Suppressor macrophage treated with lipopolysaccharide for 1 hour (primary cell): ENCODE results near the gene P4HA1.
"Not testable (repeated sequence)": the region's sequence is repeated elsewhere in the genome, so short reads cannot be mapped to it uniquely, and the experiment has no call there.

Experiments
- DNase-seq, 3 donors: peaks; one replicate each; pipeline ENCODE4 v3.0.0-alpha.2; 2020 to 2022

The P4HA1 gene

GRCh38 chr10:73096449-73097304, at the start of gene P4HA1:
Gene P4HA1 (minus strand): TSS chr10:73096866. CDS start chr10:73074883, 21,983 bp downstream.
- peak; percentile 99 to 100 (median 99) for DNase-seq

DNA sequence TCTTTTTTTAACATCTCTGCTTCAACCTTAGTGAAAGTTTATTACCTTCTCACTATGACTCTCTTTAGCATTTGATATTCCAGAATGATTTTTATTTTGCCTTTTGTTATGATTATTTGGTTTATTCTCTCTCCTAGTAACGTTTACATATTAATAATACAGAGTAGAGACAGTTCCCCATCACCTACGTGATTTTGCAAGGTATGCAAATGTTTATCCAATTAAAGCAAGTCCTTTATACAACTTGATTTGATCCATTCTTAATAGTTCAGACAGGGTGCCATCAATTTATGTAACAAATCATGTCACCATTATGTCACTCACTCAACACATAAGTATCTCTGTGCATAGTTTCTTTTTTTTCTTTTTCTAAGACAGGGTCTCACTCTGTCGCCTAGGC, 44.9 kb upstream of the P4HA1 start:
- DNase-seq: no peak

DNA sequence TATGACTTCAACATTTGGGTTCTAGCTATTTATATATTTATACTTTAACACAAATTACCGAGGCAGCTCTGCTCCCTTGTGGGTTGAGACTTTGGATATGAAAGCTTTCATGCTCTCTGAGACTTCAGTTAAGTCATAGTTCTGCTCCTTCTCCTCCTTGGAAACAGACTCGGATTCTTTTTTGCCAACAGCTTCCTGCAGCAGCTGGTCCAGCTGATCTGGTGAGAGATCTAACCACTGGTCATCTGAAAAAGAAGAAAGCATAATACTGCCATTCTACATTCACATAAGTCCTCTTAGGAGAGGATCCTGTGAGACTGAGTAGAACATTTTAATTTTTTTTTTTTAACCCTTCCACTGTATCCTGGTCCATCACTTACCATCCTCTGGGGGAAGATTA, 42.6 kb upstream of the P4HA1 start:
- no peak for DNase-seq

DNA sequence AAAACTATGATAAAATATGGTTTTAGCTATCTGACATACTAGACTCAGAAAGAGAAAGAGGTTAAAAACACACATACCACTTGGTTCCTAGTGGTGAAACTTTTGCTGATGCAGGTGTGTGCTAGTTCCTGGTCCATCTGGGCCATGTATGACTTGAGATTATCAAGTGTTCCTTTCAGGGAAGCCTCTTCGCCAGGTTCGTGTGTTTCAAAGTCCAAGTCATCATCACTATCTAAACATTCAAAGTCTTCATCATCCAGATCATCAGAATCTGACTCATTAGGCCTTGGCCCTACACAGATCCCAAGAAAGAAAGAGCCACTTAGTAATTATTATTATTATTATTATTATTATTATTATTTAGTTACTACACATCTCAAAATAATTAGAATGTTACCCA, 40.0 kb upstream of the P4HA1 start:
- DNase-seq: no peak

DNA sequence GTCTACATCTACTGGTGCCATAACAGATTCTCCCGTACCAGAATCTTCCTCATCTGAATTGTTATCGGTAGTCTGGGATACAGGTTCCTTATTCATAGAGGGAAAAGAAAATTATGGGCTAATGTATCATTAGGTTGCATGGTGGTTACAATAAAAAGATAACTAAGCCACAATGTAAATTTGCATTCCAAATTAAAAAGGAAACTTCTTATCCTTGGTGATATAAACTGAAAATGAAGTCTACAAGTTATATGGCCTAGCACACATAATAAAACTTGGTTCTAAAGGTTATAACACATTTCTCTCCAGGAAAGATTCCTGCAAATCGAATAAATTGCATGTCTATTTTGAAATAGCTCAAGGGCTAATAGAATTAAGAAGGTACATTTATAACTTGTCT, 38.1 kb upstream of the P4HA1 start:
- no peak for DNase-seq

DNA sequence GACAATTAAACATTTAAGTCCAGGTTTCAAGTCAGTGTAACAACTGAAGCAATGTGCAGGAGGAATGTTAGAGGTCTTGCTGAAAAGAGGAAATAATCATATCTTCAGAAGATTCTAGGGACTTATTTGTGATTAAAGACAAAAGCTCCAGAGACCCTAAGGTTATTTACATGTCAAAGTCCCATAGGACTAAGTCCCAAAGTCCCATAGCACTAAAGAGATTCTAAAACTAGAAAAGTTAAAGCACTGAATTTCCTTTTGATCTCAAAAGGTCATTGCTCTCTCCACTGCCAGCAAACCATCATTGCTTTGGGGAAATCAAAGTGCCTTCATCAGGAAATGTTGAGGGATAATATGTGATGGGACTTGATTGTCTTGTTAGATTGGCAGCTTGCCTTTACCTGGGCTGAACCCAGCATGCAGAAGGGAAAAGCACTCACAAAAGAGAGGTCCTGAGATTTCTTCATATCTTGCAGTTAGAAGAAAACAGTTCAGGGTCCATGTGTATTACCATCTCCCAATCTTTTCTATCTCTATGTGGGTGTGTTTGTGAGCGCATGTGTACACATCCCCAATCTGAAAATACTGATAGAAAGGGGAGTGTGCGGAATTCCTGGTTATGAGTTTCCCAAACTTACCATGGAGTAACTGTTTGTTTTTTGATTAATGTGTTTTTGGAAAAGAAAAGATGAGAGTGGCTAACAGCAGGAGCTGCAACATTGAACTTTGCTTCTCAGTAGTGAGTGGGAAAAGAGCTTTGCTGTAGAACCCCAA, 35.4 kb upstream of the P4HA1 start:
- no peak for DNase-seq

GRCh38 chr10:73131301-73131700, 34.6 kb upstream of the P4HA1 start:
- DNase-seq: no peak

DNA sequence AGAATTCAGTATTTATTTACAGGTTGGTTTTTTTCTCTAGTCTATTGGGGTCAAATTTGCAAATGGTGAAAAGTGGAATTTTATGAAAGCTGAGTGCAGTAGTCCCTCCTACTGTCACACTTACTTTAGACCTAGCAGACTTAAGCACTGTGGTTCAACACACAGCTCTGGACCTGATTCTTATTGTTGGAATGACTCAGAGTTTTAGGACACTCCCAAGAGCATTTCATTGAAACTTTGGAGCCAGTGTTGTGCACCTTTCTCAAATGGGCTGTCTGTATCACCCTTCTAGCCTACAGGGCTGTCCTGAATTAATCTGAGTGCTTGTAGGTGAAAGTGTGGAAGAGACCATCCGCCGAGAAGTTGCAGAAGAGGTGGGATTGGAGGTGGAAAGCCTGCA, 29.7 kb upstream of the P4HA1 start:
- no peak for DNase-seq

GRCh38 chr10:73119952-73120351, 23.3 kb upstream of the P4HA1 start:
- DNase-seq: no peak

DNA sequence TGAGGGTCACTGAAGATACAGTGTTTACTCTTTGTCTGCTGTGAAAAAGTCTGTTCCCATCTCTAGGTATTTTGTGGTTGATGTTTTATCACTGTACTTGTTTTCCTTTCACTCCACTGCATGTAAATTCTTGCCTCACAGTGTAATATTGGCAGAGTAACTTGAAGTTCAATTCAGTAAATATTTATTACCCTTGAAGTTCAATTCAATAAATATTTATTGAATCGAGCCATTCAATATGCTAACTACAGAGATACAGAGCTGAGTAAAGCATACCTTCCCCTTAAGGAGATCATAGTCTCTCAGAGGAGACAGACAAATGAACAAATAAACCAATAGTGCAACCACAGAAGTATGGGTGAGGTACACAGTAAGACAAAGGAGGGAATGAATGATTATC, 22.8 kb upstream of the P4HA1 start:
- DNase-seq: no peak

GRCh38 chr10:73117976-73118743, 21.5 kb upstream of the P4HA1 start:
- peak in 2 of 3 donors; percentile 16 to 24 for DNase-seq

DNA sequence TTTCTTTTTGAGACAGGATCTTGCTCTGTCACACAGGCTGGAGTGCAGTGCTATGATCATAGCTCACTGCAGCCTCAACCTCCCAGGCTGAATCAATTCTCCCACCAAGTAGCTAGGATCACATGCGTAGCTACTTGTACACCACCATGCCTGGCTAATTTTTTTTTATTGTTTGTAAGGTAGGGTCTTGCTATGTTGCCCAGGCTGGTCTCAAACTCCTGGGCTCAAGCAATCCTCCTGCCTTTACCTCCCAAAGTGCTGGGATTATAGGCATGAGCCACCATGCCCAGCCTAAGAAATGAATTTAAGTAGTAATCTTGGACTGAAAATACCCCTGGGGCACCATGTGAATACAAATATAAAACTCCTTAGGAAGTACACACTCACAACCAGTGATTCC, 19.4 kb upstream of the P4HA1 start:
- DNase-seq: no peak

GRCh38 chr10:73113551-73113950, 16.9 kb upstream of the P4HA1 start:
- peak; percentile 36 to 74 (median 66) for DNase-seq

- DNase-seq: not testable (repeated sequence)
Observed at GRCh38 chr10:73112032-73112431, 15.4 kb upstream of the P4HA1 start.

DNA sequence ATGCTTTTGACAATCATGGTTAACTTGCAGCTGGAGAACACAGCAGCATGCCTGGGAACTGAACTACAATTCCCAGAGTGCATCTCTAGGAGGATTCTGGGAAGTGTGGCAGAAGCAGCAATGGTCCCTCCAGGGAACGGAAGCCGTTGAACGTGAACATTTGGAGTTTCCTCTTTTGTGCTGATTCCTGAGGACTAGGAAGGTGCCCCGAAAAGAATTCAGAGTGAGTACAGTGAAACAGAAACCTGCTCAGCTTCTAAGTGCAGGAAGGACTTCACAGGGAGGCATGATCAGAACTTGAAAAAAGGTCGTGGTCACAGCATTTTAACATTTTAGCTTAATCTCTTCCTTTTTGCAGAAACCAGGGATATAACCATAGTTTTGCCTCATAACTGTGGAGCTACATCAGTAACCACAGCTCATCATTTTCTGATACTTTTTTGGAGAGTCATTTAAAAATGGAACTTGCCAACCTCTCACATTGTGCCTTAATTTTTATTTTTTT, 13.7 kb upstream of the P4HA1 start, which contains the start of gene NUDT13:
NUDT13 (plus strand) TSS at position 111 of the 505 bp plus-strand sequence. CDS start 3,911 bp downstream, outside the sequence.
- DNase-seq: peak; percentile 85 to 92 (median 89)

DNA sequence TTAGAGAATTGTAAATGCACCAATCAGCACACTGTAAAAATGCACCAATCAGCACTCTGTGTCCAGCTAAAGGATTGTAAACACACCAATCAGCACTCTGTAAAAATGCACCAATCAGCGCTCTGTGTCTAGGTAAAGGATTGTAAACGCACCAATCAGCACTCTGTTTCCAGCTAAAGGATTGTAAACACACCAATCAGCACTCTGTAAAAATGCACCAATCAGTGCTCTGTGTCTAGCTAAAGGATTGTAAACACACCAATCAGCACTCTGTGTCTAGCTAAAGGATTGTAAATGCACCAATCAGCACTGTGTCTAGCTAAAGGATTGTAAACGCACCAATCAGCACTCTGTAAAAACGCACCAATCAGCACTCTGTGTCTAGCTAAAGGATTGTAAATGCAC, 12.6 kb upstream of the P4HA1 start:
- not testable (repeated sequence) for DNase-seq

GRCh38 chr10:73106301-73106700, 9.6 kb upstream of the P4HA1 start:
- no peak for DNase-seq

GRCh38 chr10:73099141-73099540, 2.5 kb upstream of the P4HA1 start:
- DNase-seq: no peak

- no peak for DNase-seq
Observed at GRCh38 chr10:73097305-73097670, 622 bp upstream of the P4HA1 start.

DNA sequence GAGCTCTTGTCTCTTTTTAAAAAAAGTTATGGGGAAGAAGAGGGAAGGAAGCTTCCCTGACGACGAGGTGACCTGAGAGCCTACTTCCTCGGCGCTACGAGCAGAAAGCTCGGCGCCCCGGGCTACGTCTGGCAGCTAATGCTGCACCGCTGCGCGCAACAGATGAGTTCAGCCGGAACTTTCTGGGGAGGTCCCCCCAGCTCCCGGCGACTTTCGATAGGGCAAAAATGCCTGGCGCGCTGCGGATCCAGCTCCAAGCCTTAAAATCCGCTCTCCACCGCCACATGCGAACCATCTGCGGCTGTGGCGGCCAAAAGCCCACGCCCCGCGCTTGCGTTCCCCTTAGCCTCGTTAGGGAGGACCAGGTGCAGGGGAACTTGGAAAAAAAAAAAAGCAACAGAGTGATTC, 621 bp downstream of the P4HA1 start:
- peak; percentile 84 to 91 (median 87) for DNase-seq

GRCh38 chr10:73095481-73096021, 1.1 kb downstream of the P4HA1 start:
- DNase-seq: peak; percentile 68 to 75 (median 75)

DNA sequence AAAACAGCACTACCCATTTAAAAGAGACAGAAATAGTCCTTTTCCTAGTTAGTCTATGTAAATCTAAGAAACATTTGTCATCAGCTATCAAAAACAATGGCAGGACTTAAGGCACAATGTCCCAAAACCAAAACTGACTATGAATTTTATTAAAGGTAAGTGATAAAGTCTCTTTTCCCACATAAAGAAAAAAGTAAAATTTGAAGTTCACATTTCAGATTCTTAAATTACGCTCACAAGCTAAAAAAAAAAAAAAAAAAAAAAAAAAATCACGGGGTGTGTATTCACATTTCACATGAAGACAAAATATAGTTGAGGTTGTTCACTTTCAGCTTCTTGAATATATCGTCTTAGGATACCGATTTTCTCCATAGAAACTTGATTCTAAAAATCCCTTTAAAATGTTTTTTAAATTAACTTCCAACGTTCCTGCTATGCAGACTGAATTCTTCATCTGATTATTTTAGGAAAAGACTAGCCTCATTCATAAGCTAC, 1.6 kb downstream of the P4HA1 start:
- DNase-seq: no peak
